Activated CD8-positive, alpha-beta memory T cell treated with anti-CD3 and anti-CD28 coated beads for 1 hour (primary cell): ENCODE results near the gene DGCR6.
"Not testable (repeated sequence)": the region's sequence is repeated elsewhere in the genome, so short reads cannot be mapped to it uniquely, and the experiment has no call there.

ENCODE experiments used
- DNase-seq, 2 donors: peaks; one replicate each; pipeline ENCODE4 v3.0.0-alpha.2; 2020; ENCODE audit warnings: low read depth in 1 of 2; ENCODE audit errors: extremely low read depth in 1 of 2

DGCR6 gene

GRCh38 chr22:18959741-18960140 is 53.6 kb downstream of the DGCR6 start:
- DNase-seq: not testable (repeated sequence)

- DNase-seq: not testable (repeated sequence)
Observed at GRCh38 chr22:18960166-18960820, 54.2 kb downstream of the DGCR6 start.

- DNase-seq: not testable (repeated sequence)
Observed at GRCh38 chr22:18961201-18961600, 55.1 kb downstream of the DGCR6 start.
